T-cell (primary cell): ENCODE data around the gene PRPSAP1. TPM values are rescaled to one million over a fixed set of nuclear protein-coding genes. Genes with fewer than 3 reads are reported as not detected.
"Not testable (repeated sequence)": the region's sequence is repeated elsewhere in the genome, so short reads cannot be mapped to it uniquely, and the experiment has no call there.

ENCODE experiments used
- ATAC-seq, 4 experiments: fragments of 200-7000 bp in 3 of 4; fragments of 150-1000 bp in 1 of 4; cut with Tn5 transposase; replicated peaks in 1 of 4; 1 replicate in 3 of 4; 2 replicates in 1 of 4; pipeline ENCODE4 v1.10.0; 2021; ENCODE audit warnings: moderate library complexity in 3 of 4, mild to moderate bottlenecking in 2 of 4, moderate number of reproducible peaks in 1 of 4
- CTCF ChIA-PET, 2 donors: fragments of 300-600 bp; sonication (Branson Sonifier 250); formaldehyde crosslinking; loops; one replicate each; lab custom pipeline; 2022; ENCODE audit warnings: antibody characterized with exemption in 2 of 2; lab: Charles Lee
- POLR2A ChIA-PET, 2 donors: fragments of 300-600 bp; sonication (Branson Sonifier 250); formaldehyde crosslinking; loops; one replicate each; lab custom pipeline; 2022; ENCODE audit warnings: antibody characterized with exemption in 2 of 2; lab: Charles Lee
- DNase-seq, 35 experiments: peaks; one replicate each; pipeline versions ENCODE4 v3.0.0 to v3.0.0-alpha.2; 2013 to 2023
- H3K27ac ChIP-seq: one replicate; pipeline ENCODE4 v1.5.1; 2013; ENCODE audit warnings: low read length
- H3K27me3 ChIP-seq, 2 experiments: replicated peaks in 1 of 2; 1 replicate in 1 of 2; 2 replicates in 1 of 2; pipeline versions ENCODE4 v1.6.1 to v1.7.0; 2013; ENCODE audit warnings: low read length in 1 of 2, mixed read lengths in 1 of 2; ENCODE audit not compliant: control insufficient read depth in 2 of 2, insufficient read depth in 2 of 2; ENCODE audit errors: extremely low read depth in 1 of 2
- H3K36me3 ChIP-seq, 2 donors: 1 replicate in 1 of 2; 2 replicates in 1 of 2; pipeline versions ENCODE4 v1.6.1 to v1.7.0; 2013; ENCODE audit warnings: low read length in 1 of 2; ENCODE audit not compliant: control insufficient read depth in 2 of 2, insufficient read depth in 1 of 2; ENCODE audit errors: extremely low read depth in 1 of 2
- H3K4me1 ChIP-seq, 2 experiments: 1 replicate in 1 of 2; 2 replicates in 1 of 2; pipeline versions ENCODE4 v1.6.1 to v1.7.0; 2013; ENCODE audit warnings: low read length in 2 of 2, mixed read lengths in 1 of 2; ENCODE audit not compliant: insufficient read depth in 2 of 2, control insufficient read depth in 1 of 2; ENCODE audit errors: extremely low read depth in 1 of 2
- H3K4me3 ChIP-seq, 2 donors: 1 replicate in 1 of 2; 2 replicates in 1 of 2; pipeline versions ENCODE4 v1.5.1 to v1.7.0; 2013; ENCODE audit warnings: mild to moderate bottlenecking in 2 of 2, low read length in 1 of 2, moderate library complexity in 1 of 2; ENCODE audit not compliant: control insufficient read depth in 1 of 2; ENCODE audit errors: extremely low read depth in 1 of 2
- H3K9me3 ChIP-seq: 2 replicates; pipeline ENCODE4 v1.7.0; 2013
- H3K27ac Mint-ChIP-seq, 2 donors: one replicate each; pipeline ENCODE4 v1.8.0; 2020 to 2021; ENCODE audit warnings: mild to moderate bottlenecking in 2 of 2, mixed read lengths in 2 of 2
- H3K27me3 Mint-ChIP-seq, 2 donors: one replicate each; pipeline ENCODE4 v1.8.0; 2021 to 2022; ENCODE audit warnings: mixed read lengths in 2 of 2
- H3K36me3 Mint-ChIP-seq: one replicate; pipeline ENCODE4 v1.8.0; 2021; ENCODE audit warnings: mixed read lengths
- H3K4me1 Mint-ChIP-seq, 3 donors: one replicate each; pipeline ENCODE4 v1.8.0; 2020 to 2022; ENCODE audit warnings: mixed read lengths in 3 of 3, mild to moderate bottlenecking in 1 of 3
- H3K4me3 Mint-ChIP-seq, 3 donors: one replicate each; pipeline ENCODE4 v1.8.0; 2020 to 2022; ENCODE audit warnings: mild to moderate bottlenecking in 3 of 3, mixed read lengths in 3 of 3, moderate library complexity in 3 of 3
- H3K9me3 Mint-ChIP-seq, 3 donors: one replicate each; pipeline ENCODE4 v1.8.0; 2020 to 2022; ENCODE audit warnings: mixed read lengths in 3 of 3
- WGBS: methylation state at CpG from one replicate; pipeline ENCODE4 v1.1.5; 2013; ENCODE audit warnings: missing lambda C conversion rate; ENCODE audit not compliant: insufficient coverage; 5-methylcytosine and 5-hydroxymethylcytosine counted together
- total RNA-seq, 35 experiments: library from RNA in 6 of 35; stranded (reverse) in 6 of 35; fragments of 120-200 nt in 1 of 35; gene quantifications; one replicate each; pipeline versions ENCODE4 v1.2.1 to v1.2.4 and lab custom pipeline; 2013 to 2026

The PRPSAP1 gene
- total RNA-seq, 5 donors from 2014 or later (not counting 1 experiment from before 2014, with no cell fraction given) = 27.5 to 47.0 (median 40.0) TPM

DNA sequence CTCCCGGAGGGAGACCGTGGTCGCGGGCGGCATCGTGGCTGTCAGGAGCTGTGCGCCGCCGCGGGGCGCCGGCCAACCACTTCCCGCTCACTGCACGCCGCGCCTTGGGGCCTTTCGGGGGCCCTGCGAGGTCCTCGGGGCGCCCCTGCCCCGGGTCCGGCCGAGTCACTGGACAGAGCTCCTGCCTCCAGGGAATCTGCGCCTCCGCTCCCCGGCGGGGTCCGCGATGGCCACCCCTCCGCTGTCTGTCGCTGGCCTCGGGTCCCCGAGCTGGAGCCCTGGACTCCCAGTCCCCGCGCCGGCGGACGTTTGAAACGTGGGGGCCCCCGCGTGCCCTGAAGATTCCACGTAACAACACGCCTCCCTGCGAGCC lies 45.8 kb downstream of the PRPSAP1 start, which contains the start of gene QRICH2:
QRICH2 (minus strand) TSS at position 311 of the 373 bp plus-strand sequence; CDS start at position 33, 278 bp downstream.
- peaks cover 0 to 1% (median 0%) of the 10 kb centered on the region in 3 donors for H3K4me1 Mint-ChIP-seq
- H3K27me3 ChIP-seq = no peaks in the 10 kb centered on the region
- H3K4me3 ChIP-seq = no peak within 1 kb of the TSS
- no peaks in the 10 kb centered on the region for H3K9me3 Mint-ChIP-seq
- DNase-seq (no peak), ATAC-seq (no peak)
- CTCF ChIA-PET = no interaction called here
- H3K9me3 ChIP-seq = no peaks in the 10 kb centered on the region
- H3K27ac ChIP-seq = no peak within 1 kb of the TSS
- H3K27ac Mint-ChIP-seq = no peak within 1 kb of the TSS
- WGBS = 95% methylated on average over 36 of the region's 44 CpGs
- H3K4me1 ChIP-seq = no peaks in the 10 kb centered on the region
- H3K36me3 Mint-ChIP-seq = peaks cover 20% of the 10 kb centered on the region
- no peaks in the 10 kb centered on the region for H3K27me3 Mint-ChIP-seq
- no peak within 1 kb of the TSS for H3K4me3 Mint-ChIP-seq
- POLR2A ChIA-PET = no interaction called here
- peaks cover 4 to 23% of the 10 kb centered on the region in 2 donors for H3K36me3 ChIP-seq

DNA sequence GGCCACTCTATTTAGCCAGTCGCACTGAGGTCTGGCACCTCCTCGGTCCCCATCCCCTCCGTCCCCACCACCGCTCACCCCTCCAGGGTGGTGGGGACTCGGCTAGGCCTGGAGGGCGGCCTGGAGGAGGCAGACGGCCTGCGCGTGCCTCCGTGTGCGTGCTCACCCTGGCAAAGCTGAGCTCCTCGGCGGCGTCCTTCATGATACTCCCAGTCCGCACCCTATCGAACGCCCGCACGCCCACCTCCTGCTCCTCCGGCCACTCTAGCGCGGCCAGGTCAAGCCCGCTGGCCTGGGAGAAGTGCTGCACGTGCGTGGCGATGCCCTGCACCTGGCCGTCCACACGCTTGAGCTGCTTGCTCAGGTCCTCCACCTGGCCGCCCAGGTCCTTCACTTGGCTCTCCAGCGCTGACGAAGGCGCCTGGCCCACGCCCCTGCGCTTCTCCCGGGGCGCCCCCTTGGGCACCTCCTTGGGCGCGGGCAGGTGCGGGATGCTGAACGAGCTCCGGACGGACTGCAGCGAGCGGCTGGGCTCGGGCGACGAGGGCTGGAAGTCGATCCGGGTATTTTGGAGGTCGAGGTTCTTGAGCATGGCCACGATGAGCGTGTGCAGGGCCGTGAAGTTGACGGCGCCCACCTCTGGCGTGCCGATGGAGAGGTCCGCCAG lies 46.3 kb downstream of the PRPSAP1 start:
- H3K27ac ChIP-seq = no peak overlapping the region
- no peak for ATAC-seq
- ChIA-PET POLR2A (interaction anchor here in 1 of 2 donors (0.5 kb wide), 1 partner anchor 728 kb away, joined by 4 read pairs; no protein-coding TSS in a partner anchor), CTCF (no interaction called here)
- 98% methylated on average over 58 of the region's 58 CpGs for WGBS
- peaks cover 4 to 18% of the 10 kb centered on the region in 2 donors for H3K36me3 ChIP-seq
- H3K9me3 ChIP-seq = no peaks in the 10 kb centered on the region
- no peak overlapping the region for H3K27ac Mint-ChIP-seq
- no peaks in the 10 kb centered on the region for H3K4me1 ChIP-seq
- peaks cover 0 to 1% (median 0%) of the 10 kb centered on the region in 3 donors for H3K4me1 Mint-ChIP-seq
- H3K36me3 Mint-ChIP-seq = peaks cover 15% of the 10 kb centered on the region
- no peaks in the 10 kb centered on the region for H3K27me3 Mint-ChIP-seq
- H3K9me3 Mint-ChIP-seq = no peaks in the 10 kb centered on the region
- no peak overlapping the region for H3K4me3 Mint-ChIP-seq
- no peak for DNase-seq
- no peaks in the 10 kb centered on the region for H3K27me3 ChIP-seq
- H3K4me3 ChIP-seq = no peak overlapping the region

DNA sequence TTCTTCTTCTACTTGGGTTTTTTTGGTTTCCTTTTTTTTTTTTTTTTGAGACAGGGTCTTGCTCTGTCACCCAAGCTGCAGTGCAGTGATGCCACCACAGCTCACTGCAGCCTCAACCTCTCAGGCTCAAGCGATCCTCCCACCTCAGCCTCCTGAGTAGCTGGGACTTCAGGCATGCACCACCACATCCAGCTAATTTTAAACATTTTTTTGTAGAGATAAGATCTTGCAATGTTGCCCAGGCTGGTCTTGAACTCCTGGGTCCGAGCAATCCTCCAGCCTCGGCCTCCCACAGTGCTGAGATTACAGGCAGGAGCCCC lies 48.6 kb downstream of the PRPSAP1 start:
- CTCF ChIA-PET = interaction anchor here (1.1 to 3.7 kb wide), 2 partner anchors 93 kb away, joined by 4 to 29 read pairs; no protein-coding TSS in a partner anchor
- DNase-seq, H3K4me3 Mint-ChIP-seq, H3K27me3 Mint-ChIP-seq, H3K4me1 ChIP-seq, ATAC-seq, H3K27me3 ChIP-seq, H3K4me3 ChIP-seq, H3K9me3 Mint-ChIP-seq, H3K27ac Mint-ChIP-seq, H3K27ac ChIP-seq, H3K36me3 ChIP-seq, H3K9me3 ChIP-seq, H3K36me3 Mint-ChIP-seq, POLR2A ChIA-PET, H3K4me1 Mint-ChIP-seq: not testable (repeated sequence)
- WGBS = 90% methylated on average over 2 of the region's 3 CpGs

DNA sequence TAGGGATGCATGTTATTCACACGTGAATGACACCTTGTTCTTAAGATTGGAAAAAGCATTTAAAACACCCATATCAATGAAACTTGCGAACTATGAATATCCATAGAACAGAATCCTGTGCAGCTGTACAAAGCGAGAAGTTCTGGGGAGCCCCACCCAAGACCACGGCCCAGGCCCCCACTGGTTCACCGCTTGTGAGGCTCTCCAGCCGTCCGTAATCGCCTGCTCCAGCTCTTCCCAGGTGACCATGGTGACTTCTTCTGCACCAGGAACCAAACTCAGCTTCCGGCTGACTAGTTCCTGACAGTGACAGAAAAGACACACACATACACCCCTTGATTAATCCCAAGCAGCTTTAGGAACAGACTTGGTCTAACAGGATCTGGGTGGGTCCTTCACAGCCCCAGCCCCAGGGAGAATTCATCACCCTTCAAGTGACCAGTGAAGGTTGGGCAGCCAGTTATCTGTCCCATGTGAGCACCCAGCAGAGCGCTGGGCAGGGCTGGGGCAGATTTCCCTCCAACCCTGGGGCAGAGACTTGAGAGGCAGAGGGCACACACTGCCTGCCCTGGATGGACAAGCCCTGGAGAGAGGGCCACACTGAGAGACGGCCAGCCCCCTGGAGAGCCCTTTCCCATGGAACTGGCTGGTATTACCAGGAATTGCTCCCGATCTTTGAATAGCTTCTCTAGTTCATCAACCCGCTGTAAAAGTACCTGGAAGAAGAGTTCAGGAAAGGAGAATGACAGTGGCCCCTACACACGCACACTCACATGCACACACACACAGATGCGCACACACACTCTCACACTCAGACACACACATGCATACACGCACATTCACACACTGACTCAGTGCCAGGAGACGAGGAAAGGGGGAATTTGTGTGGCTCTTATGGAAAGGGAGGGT lies 49.2 kb downstream of the PRPSAP1 start:
- CTCF ChIA-PET = interaction anchor here (0.7 to 3.7 kb wide), 4 partner anchors 93 to 388 kb away, joined by 4 to 29 read pairs (median 4); no protein-coding TSS in a partner anchor
- H3K27ac Mint-ChIP-seq = no peak overlapping the region

DNA sequence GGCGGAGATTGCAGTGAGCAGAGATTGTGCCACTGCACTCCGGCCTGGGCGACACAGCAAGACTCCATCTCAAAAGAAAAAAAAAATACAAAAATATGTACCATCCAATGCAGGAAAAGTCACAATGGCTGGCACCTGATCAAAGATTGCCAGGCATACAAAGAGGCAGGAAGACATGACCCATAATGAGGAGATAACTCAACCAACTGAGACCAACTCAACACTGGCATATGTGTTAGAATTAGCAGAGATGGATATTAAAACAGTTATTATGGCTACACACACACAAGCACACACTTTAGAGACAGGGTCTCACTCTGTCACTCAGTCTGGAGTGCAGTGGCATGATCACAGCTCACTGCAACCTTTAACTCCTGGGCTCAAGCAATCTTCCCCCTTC lies 56.3 kb downstream of the PRPSAP1 start:
- ATAC-seq (no peak), DNase-seq (no peak)
- Histone ChIP-seq H3K9me3 (no peaks in the 10 kb centered on the region), H3K27ac (no peak overlapping the region), H3K27me3 (no peaks in the 10 kb centered on the region), H3K36me3 (no peaks in the 10 kb centered on the region), H3K4me1 (no peaks in the 10 kb centered on the region), H3K4me3 (no peak overlapping the region)
- no peak overlapping the region for H3K4me3 Mint-ChIP-seq
- H3K4me1 Mint-ChIP-seq = peaks cover 0 to 3% (median 2%) of the 10 kb centered on the region in 3 donors
- no CpG with 5 or more reads among the region's 3 CpGs for WGBS
- no peaks in the 10 kb centered on the region for H3K27me3 Mint-ChIP-seq
- no peak overlapping the region for H3K27ac Mint-ChIP-seq
- ChIA-PET POLR2A (interaction anchor here in 1 of 2 donors (0.7 kb wide), 1 partner anchor 179 kb away, joined by 9 read pairs; no protein-coding TSS in a partner anchor), CTCF (interaction anchor here in 1 of 2 donors (0.5 to 1.1 kb wide), 7 partner anchors 100 to 388 kb away, joined by 3 to 10 read pairs (median 5); no protein-coding TSS in a partner anchor)
- no peaks in the 10 kb centered on the region for H3K36me3 Mint-ChIP-seq
- no peaks in the 10 kb centered on the region for H3K9me3 Mint-ChIP-seq

More for the DNA sequence above, 49.2 kb downstream of the PRPSAP1 start:
- Mint-ChIP-seq H3K4me3 (no peak overlapping the region), H3K27me3 (no peaks in the 10 kb centered on the region), H3K36me3 (peaks cover 2% of the 10 kb centered on the region), H3K9me3 (no peaks in the 10 kb centered on the region), H3K4me1 (peaks cover 0 to 1% (median 0%) of the 10 kb centered on the region in 3 donors)
- no peak overlapping the region for H3K4me3 ChIP-seq
- ATAC-seq = no peak
- peaks cover 0 to 4% of the 10 kb centered on the region in 2 donors for H3K36me3 ChIP-seq
- H3K27me3 ChIP-seq = no peaks in the 10 kb centered on the region
- H3K9me3 ChIP-seq = no peaks in the 10 kb centered on the region
- POLR2A ChIA-PET = no interaction called here
- H3K4me1 ChIP-seq = no peaks in the 10 kb centered on the region
- WGBS = 94% methylated on average over 10 of the region's 17 CpGs
- DNase-seq = no peak
- H3K27ac ChIP-seq = no peak overlapping the region

DNA sequence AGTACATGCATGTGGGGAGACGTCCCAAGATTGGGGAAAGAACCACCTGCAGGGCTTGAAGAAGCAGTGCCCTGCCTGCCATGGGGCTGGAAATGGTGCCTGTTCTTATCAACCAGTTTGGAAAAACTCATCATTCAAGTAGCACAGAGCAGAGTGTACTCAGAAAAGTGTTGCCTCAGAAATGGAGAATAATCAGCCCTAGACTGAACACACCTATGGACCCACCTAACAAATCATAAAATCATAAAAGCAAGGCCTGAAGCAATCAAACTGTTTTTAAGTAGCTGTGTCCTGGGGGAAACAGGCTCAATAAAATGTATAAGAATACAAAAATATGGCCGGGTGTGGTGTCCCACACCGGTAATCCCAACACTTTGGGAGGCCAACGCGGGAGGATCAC lies 56.8 kb downstream of the PRPSAP1 start:
- no CpG with 5 or more reads among the region's 5 CpGs for WGBS
- H3K27ac Mint-ChIP-seq = no peak overlapping the region

More for the DNA sequence above, 56.8 kb downstream of the PRPSAP1 start:
- no peaks in the 10 kb centered on the region for H3K36me3 ChIP-seq
- Mint-ChIP-seq H3K27me3 (no peaks in the 10 kb centered on the region), H3K9me3 (no peaks in the 10 kb centered on the region), H3K4me1 (peaks cover 0 to 3% (median 2%) of the 10 kb centered on the region in 3 donors), H3K4me3 (no peak overlapping the region), H3K36me3 (no peaks in the 10 kb centered on the region)
- ChIA-PET POLR2A (no interaction called here), CTCF (interaction anchor here in 1 of 2 donors (0.5 to 1.1 kb wide), 2 partner anchors 101 to 387 kb away, joined by 5 to 6 read pairs; no protein-coding TSS in a partner anchor)
- no peak for DNase-seq
- H3K4me1 ChIP-seq = no peaks in the 10 kb centered on the region
- H3K9me3 ChIP-seq = no peaks in the 10 kb centered on the region
- no peak overlapping the region for H3K4me3 ChIP-seq
- no peak for ATAC-seq
- H3K27me3 ChIP-seq = no peaks in the 10 kb centered on the region
- no peak overlapping the region for H3K27ac ChIP-seq
